Suprapubic skin (tissue), 2 donors: Measurements from ENCODE around the gene PRICKLE1.

Experiments used
- EP300 ChIP-seq: sonication (generic); formaldehyde crosslinking; IDR thresholded peaks from one replicate; pipeline ENCODE4 v1.6.1; 2017; ENCODE audit warnings: antibody characterized with exemption
- POLR2A ChIP-seq, 2 donors: fragments of 450-650 bp; IDR thresholded peaks; one replicate each; pipeline ENCODE4 v1.6.1; 2017; ENCODE audit warnings: antibody characterized with exemption in 2 of 2, mild to moderate bottlenecking in 2 of 2, moderate library complexity in 2 of 2

GRCh38 chr12:42498549-42499247 lies 90.8 kb downstream of the PRICKLE1 start:
- TF ChIP-seq EP300 (no peak), POLR2A (IDR thresholded peaks at IDR 0.05) (no peak)
